IPS-11a (cell line): ENCODE results near the gene TNFRSF25.
"Not testable (repeated sequence)": the region's sequence is repeated elsewhere in the genome, so short reads cannot be mapped to it uniquely, and the experiment has no call there.

Experiments used
- H3K4me3 ChIP-seq: one replicate; pipeline ENCODE4 v1.5.1; 2013; ENCODE audit warnings: low read depth, low read length, control low read depth

TNFRSF25 gene

GRCh38 chr1:6502000-6502891 lies 36.3 kb upstream of the TNFRSF25 start:
- H3K4me3 ChIP-seq: no peak overlapping the region

GRCh38 chr1:6501279-6501813 lies 35.4 kb upstream of the TNFRSF25 start:
- H3K4me3 ChIP-seq: no peak overlapping the region

GRCh38 chr1:6500544-6501278 lies 34.7 kb upstream of the TNFRSF25 start:
- H3K4me3 ChIP-seq: no peak overlapping the region

GRCh38 chr1:6499296-6499695 lies 33.3 kb upstream of the TNFRSF25 start:
- no peak overlapping the region for H3K4me3 ChIP-seq

- no peak overlapping the region for H3K4me3 ChIP-seq
These were observed 32.7 kb upstream of the TNFRSF25 start for GRCh38 chr1:6498576-6499111.

- peak overlapping the region; percentile 53 for H3K4me3 ChIP-seq
These were observed 32.0 kb upstream of the TNFRSF25 start for GRCh38 chr1:6497867-6498575.

- peak overlapping the region; percentile 53 for H3K4me3 ChIP-seq
These were observed 31.4 kb upstream of the TNFRSF25 start for GRCh38 chr1:6497215-6497866.

- H3K4me3 ChIP-seq: peak overlapping the region; percentile 35
These were observed 30.9 kb upstream of the TNFRSF25 start for GRCh38 chr1:6496890-6497214.

- H3K4me3 ChIP-seq: peak overlapping the region; percentile 35
These were observed 30.4 kb upstream of the TNFRSF25 start for GRCh38 chr1:6496365-6496721.

GRCh38 chr1:6495540-6496364 lies 29.8 kb upstream of the TNFRSF25 start:
- no peak overlapping the region for H3K4me3 ChIP-seq

- no peak overlapping the region for H3K4me3 ChIP-seq
These were observed 29.1 kb upstream of the TNFRSF25 start for GRCh38 chr1:6495041-6495441.

- no peak overlapping the region for H3K4me3 ChIP-seq
These were observed 28.7 kb upstream of the TNFRSF25 start for GRCh38 chr1:6494627-6495026.

- H3K4me3 ChIP-seq: not testable (repeated sequence)
These were observed 27.9 kb upstream of the TNFRSF25 start for GRCh38 chr1:6493834-6494223.

GRCh38 chr1:6491966-6492365 lies 26.0 kb upstream of the TNFRSF25 start:
- H3K4me3 ChIP-seq: no peak overlapping the region

GRCh38 chr1:6491480-6491962 lies 25.5 kb upstream of the TNFRSF25 start, which contains the start of gene PLEKHG5:
PLEKHG5 (minus strand) TSS chr1:6491667; CDS start chr1:6477571, 14,096 bp downstream.
- H3K4me3 ChIP-seq: peak within 1 kb of the TSS; percentile 62

GRCh38 chr1:6491081-6491449 lies 25.1 kb upstream of the TNFRSF25 start:
- H3K4me3 ChIP-seq: peak overlapping the region; percentile 62

- peak overlapping the region; percentile 62 for H3K4me3 ChIP-seq
These were observed 24.5 kb upstream of the TNFRSF25 start for GRCh38 chr1:6490181-6491080.

- H3K4me3 ChIP-seq: peak overlapping the region; percentile 62
These were observed 23.8 kb upstream of the TNFRSF25 start for GRCh38 chr1:6489799-6490180.

GRCh38 chr1:6489383-6489765 lies 23.4 kb upstream of the TNFRSF25 start:
- H3K4me3 ChIP-seq: no peak overlapping the region
